ENCODE measurements around the gene GSE1.

- no peak for TF ChIP-seq CTBP1 (IDR thresholded peaks at IDR 0.05; ENCODE audit: borderline replicate concordance)
- TF ChIP-seq HDGF (IDR thresholded peaks at IDR 0.05; ENCODE audit: borderline replicate concordance) = no peak
- TF ChIP-seq LEF1 (IDR thresholded peaks at IDR 0.05; ENCODE audit: borderline replicate concordance) = no peak
- TF ChIP-seq TARDBP (IDR thresholded peaks at IDR 0.05) = no peak
- no peak for TF ChIP-seq ELF4 (IDR thresholded peaks at IDR 0.05)
- TF ChIP-seq L3MBTL2 (conservative IDR thresholded peaks at IDR 0.05) = no peak
- TF ChIP-seq NFRKB (IDR thresholded peaks at IDR 0.05) = no peak
- no peak for TF ChIP-seq FOXA1 (IDR thresholded peaks at IDR 0.05)
- TF ChIP-seq PKNOX1 (IDR thresholded peaks at IDR 0.05) = no peak
- no peak for TF ChIP-seq ARNT (IDR thresholded peaks at IDR 0.05)
- TF ChIP-seq FOXK2 (IDR thresholded peaks at IDR 0.05) = no peak
Measured at GRCh38 chr16:85605051-85605911, 7.8 kb upstream of the GSE1 start.
